OCI-LY7 (cell line): ENCODE measurements around the gene LRCOL1. TPM values are rescaled to one million over a fixed set of nuclear protein-coding genes. Genes with fewer than 3 reads are reported as not detected.

Experiments
- BruUV-seq: library from RNA; stranded (reverse); fragments of 400-500 nt; replicated peaks from 2 replicates; lab custom pipeline; 2021; lab: Mats Ljungman, UMichigan
- CTCF ChIA-PET: fragments of 300-600 bp; sonication (Branson Sonifier 250); formaldehyde crosslinking; loops from one replicate; lab custom pipeline; 2022; ENCODE audit warnings: antibody characterized with exemption; ENCODE audit not compliant: unreplicated experiment; lab: Charles Lee
- POLR2A ChIA-PET: fragments of 300-600 bp; sonication (Branson Sonifier 250); formaldehyde crosslinking; loops from one replicate; lab custom pipeline; 2022; ENCODE audit warnings: antibody characterized with exemption; lab: Charles Lee
- DNase-seq: peaks from one replicate; pipeline ENCODE4 v3.0.0-alpha.2; 2015; ENCODE audit warnings: low spot score
- H2AFZ ChIP-seq: fragments of 200-600 bp; sonication (generic), shearing (Covaris generic); 2 replicates; pipeline ENCODE4 v1.6.1; 2014; ENCODE audit warnings: mild to moderate bottlenecking, antibody characterized with exemption, low read length, moderate library complexity
- H3K27ac ChIP-seq: fragments of 200-600 bp; sonication (generic); 2 replicates; pipeline ENCODE4 v1.5.1; 2014; ENCODE audit warnings: mixed run types, low read depth, mild to moderate bottlenecking, moderate library complexity, low read length, inconsistent platforms; ENCODE audit not compliant: poor library complexity, severe bottlenecking
- H3K36me3 ChIP-seq: fragments of 200-600 bp; sonication (generic); 2 replicates; pipeline ENCODE4 v1.6.1; 2014; ENCODE audit warnings: mild to moderate bottlenecking, antibody characterized with exemption, low read length, moderate library complexity, mixed read lengths; ENCODE audit not compliant: insufficient read depth
- H3K4me1 ChIP-seq: fragments of 200-600 bp; sonication (generic); 2 replicates; pipeline ENCODE4 v1.5.1; 2014; ENCODE audit warnings: mild to moderate bottlenecking, low read length; ENCODE audit not compliant: insufficient read depth, poor library complexity, severe bottlenecking
- H3K4me2 ChIP-seq: fragments of 200-600 bp; sonication (generic); 2 replicates; pipeline ENCODE4 v1.6.1; 2014; ENCODE audit warnings: mild to moderate bottlenecking, low read length
- H3K4me3 ChIP-seq: fragments of 200-600 bp; sonication (generic); 2 replicates; pipeline ENCODE4 v1.5.1; 2014; ENCODE audit warnings: mild to moderate bottlenecking, low read depth, low read length; ENCODE audit not compliant: poor library complexity, severe bottlenecking
- H3K79me2 ChIP-seq: fragments of 200-600 bp; sonication (generic); 2 replicates; pipeline ENCODE4 v1.6.1; 2016; ENCODE audit warnings: low read depth, mild to moderate bottlenecking, low read length, moderate library complexity, mixed read lengths; ENCODE audit not compliant: insufficient read depth
- H3K9me2 ChIP-seq: fragments of 200-600 bp; sonication (generic); 2 replicates; pipeline ENCODE4 v1.6.1; 2016; ENCODE audit warnings: mild to moderate bottlenecking, low read length, mixed read lengths; ENCODE audit not compliant: insufficient read depth
- H3K9me3 ChIP-seq: fragments of 200-600 bp; sonication (generic); 2 replicates; pipeline ENCODE4 v1.6.1; 2014; ENCODE audit warnings: mild to moderate bottlenecking, mixed run types, low read length, mixed read lengths
- H4K20me1 ChIP-seq: fragments of 200-600 bp; sonication (generic); 2 replicates; pipeline ENCODE4 v1.6.1; 2014; ENCODE audit warnings: mild to moderate bottlenecking, antibody characterized with exemption, low read length, moderate library complexity, mixed read lengths; ENCODE audit not compliant: insufficient read depth
- CTCF ChIP-seq: fragments of 200-600 bp; sonication (generic); conservative IDR thresholded peaks from 2 replicates; pipeline ENCODE4 v1.5.1; 2014; ENCODE audit warnings: mild to moderate bottlenecking, antibody characterized with exemption, low read length, moderate library complexity, mixed read lengths
- EZH2phosphoT487 ChIP-seq: fragments of 200-600 bp; sonication (generic); IDR thresholded peaks from 2 replicates; pipeline ENCODE4 v1.6.1; 2018; ENCODE audit warnings: low read depth, borderline replicate concordance, mild to moderate bottlenecking, mixed run types, antibody characterized with exemption, low read length, moderate library complexity, mixed read lengths
- intact Hi-C: fragments of 100-400 bp; cut with micrococcal nuclease; formaldehyde crosslinking; loops from one replicate; pipeline ENCODE4 v1.10.0; 2022; ENCODE audit not compliant: unreplicated experiment
- total RNA-seq, 2 experiments: library from RNA; depleted of rRNA in 1 of 2; stranded (reverse); fragments of >200 nt in 1 of 2; shearing (Covaris generic) in 1 of 2; gene quantifications; 2 replicates each; pipeline ENCODE4 v1.2.3, GENCODE V29; 2014 to 2022

LRCOL1 gene
- total RNA-seq, 2 experiments from 2014 or later, result not detected

- Histone ChIP-seq H3K9me3 (no peaks in the 10 kb centered on the region), H3K4me1 (no peaks in the 10 kb centered on the region), H2AFZ (no peak overlapping the region), H4K20me1 (no peaks in the 10 kb centered on the region), H3K79me2 (no peaks in the 10 kb centered on the region), H3K27ac (no peak overlapping the region), H3K36me3 (no peaks in the 10 kb centered on the region), H3K4me2 (no peak overlapping the region), H3K9me2 (no peaks in the 10 kb centered on the region), H3K4me3 (no peak overlapping the region)
- TF ChIP-seq EZH2phosphoT487, result no peak
- no peak for TF ChIP-seq CTCF
- DNase-seq, result no peak
- CTCF ChIA-PET, result no interaction called here
- intact Hi-C loops, result no loop called here
- POLR2A ChIA-PET, result no interaction called here
- no TSS peak for BruUV-seq
Observed at GRCh38 chr12:132606466-132606865, 3.9 kb downstream of the LRCOL1 start.

GRCh38 chr12:132605892-132606291 lies 4.5 kb downstream of the LRCOL1 start:
- CTCF ChIA-PET, result no interaction called here
- DNase-seq, result no peak
- no peak for TF ChIP-seq CTCF
- TF ChIP-seq EZH2phosphoT487, result no peak

GRCh38 chr12:132604668-132605441 lies 5.5 kb downstream of the LRCOL1 start:
- Histone ChIP-seq H3K36me3 (no peaks in the 10 kb centered on the region), H3K27ac (no peak overlapping the region), H2AFZ (no peak overlapping the region), H3K9me2 (no peaks in the 10 kb centered on the region), H3K4me3 (no peak overlapping the region), H4K20me1 (no peaks in the 10 kb centered on the region), H3K4me2 (no peak overlapping the region), H3K4me1 (no peaks in the 10 kb centered on the region), H3K79me2 (no peaks in the 10 kb centered on the region), H3K9me3 (no peaks in the 10 kb centered on the region)
- BruUV-seq, result no TSS peak
- CTCF ChIA-PET, result interaction anchor here (0.5 kb wide), 1 partner anchor 159 kb away, joined by 3 read pairs; no protein-coding TSS in a partner anchor
- TF ChIP-seq EZH2phosphoT487 (no peak), CTCF (no peak)
- POLR2A ChIA-PET, result no interaction called here
- intact Hi-C loops, result no loop called here
- no peak for DNase-seq

More at GRCh38 chr12:132605892-132606291, 4.5 kb downstream of the LRCOL1 start:
- Histone ChIP-seq H3K9me3 (no peaks in the 10 kb centered on the region), H4K20me1 (no peaks in the 10 kb centered on the region), H3K79me2 (no peaks in the 10 kb centered on the region), H3K4me1 (no peaks in the 10 kb centered on the region), H3K4me3 (no peak overlapping the region), H3K27ac (no peak overlapping the region), H3K4me2 (no peak overlapping the region), H3K36me3 (no peaks in the 10 kb centered on the region), H3K9me2 (no peaks in the 10 kb centered on the region), H2AFZ (no peak overlapping the region)
- no TSS peak for BruUV-seq
- POLR2A ChIA-PET, result no interaction called here
- intact Hi-C loops, result no loop called here
